Measurements from ENCODE around the gene TMEM209.
"Not testable (repeated sequence)": the region's sequence is repeated elsewhere in the genome, so short reads cannot be mapped to it uniquely, and the experiment has no call there.

The TMEM209 gene

GRCh38 chr7:130157700-130158099 is 47.5 kb downstream of the TMEM209 start:
- DNase-seq, result no peak

GRCh38 chr7:130156140-130156539 is 49.1 kb downstream of the TMEM209 start:
- DNase-seq, result no peak

DNA sequence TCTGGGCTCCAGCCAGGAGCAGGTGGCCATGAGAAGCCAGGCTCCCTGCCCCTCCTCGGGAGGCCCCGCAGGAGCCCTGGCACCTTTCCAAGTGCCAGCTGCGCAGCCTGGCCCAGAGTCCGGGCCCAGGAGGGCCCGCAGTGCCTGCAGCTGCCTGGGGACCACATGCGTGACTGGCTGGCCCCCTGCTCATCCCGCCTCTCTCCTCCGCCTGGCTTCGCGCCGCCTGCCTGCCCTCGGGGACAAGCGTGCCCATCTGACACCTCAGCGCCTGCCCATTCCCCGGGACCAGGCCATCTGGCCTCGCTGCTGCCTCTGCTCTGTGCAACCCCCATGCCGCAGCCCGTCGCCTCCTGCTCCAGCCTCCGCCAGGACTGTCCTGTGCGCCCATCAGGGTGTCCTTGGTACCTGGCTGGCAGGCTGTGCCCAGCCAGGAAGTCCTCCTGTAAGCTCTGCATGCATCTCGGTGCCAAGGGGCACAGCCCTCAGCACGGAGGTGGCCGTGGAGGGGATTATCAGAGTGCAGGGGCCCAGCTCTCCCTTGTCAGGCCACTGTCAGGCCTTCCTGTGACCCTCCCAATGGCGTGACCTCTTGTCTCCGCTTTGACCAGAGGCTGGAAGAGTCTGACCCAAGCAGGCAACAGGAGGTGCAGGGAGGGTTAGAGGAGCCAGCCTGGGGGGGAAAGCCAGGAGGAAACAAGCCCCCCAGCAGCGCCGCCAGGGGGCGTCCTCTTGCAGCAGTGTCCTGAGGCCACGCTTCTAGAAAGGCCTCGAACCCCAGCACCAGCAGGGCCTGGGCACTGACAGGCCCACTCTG is 50.5 kb downstream of the TMEM209 start:
- DNase-seq, result no peak

GRCh38 chr7:130154131-130154500 is 51.1 kb downstream of the TMEM209 start:
- DNase-seq, result no peak

- no peak for DNase-seq
Measured at GRCh38 chr7:130153211-130153908, 51.8 kb downstream of the TMEM209 start.

DNA sequence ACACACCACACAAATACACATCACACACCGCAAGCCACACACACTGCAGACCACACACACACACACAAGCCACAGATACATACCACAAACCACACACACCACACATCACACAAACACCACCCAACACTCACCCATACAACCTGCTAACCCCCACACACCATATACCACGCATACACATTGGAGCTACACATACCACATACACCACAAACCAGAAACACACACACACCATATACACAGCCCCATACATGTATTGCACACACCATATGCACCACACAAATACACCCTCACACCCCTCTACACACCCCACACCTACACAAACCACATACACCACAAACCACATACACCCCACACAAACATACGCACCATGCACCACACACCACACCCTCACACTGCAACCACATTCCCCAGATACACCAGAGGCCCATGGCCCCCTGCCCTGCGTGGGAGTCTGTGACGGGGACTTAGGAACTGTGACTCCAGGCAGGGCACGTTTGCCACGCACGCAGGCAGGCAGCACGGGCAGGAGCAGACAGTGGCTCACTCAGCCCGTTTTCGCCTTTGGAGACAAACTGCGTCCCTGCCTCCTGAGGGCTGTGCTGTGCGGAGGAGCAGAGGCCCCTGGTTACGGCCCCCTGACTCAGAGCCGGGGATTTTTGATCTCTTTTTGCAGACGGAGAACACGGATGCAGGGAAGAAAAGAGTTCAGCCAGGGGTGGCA is 52.6 kb downstream of the TMEM209 start:
- no peak for DNase-seq

GRCh38 chr7:130151591-130152492 is 53.4 kb downstream of the TMEM209 start:
- no peak for DNase-seq

DNA sequence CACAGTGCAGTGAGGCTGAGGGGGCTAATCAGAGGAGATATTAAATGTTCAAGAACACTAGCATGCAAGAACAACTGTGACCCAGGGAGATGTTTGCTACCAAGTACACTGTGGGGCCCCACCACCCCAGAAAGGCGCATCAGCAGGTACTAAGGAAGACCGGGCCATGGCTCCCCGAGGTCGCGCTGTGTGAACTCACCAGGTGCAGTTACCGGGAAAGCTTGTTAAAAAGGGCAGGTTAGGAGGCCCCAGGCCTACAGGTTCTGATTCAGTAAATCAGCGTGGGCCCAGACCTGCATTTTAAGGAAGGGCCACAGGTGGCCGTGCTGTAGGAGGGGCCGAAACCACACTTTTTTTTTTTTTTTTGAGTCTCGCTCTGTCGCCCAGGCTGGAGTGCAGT is 54.6 kb downstream of the TMEM209 start:
- DNase-seq, result no peak

- no peak for DNase-seq
Measured at GRCh38 chr7:130149281-130150139, 55.7 kb downstream of the TMEM209 start.

DNA sequence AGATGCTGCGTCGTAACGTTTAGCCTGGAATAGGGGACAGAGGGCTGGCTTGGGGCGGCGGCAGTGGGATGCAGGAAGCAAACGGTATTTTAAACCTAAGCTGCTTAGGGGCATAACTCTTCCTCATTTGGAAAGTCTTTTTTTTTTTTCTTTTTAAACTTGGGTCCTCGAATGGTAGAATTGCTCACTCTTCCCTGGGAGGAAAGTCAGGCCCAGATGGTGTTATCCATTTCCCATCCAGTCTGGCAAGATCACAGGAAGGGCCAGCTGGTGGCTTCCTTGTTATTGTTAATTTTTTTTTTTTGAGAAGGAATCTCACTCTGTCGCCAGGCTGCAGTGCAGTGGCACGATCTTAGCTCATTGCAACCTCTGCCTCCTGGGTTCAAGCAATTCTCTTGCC is 56.6 kb downstream of the TMEM209 start:
- no peak for DNase-seq

DNA sequence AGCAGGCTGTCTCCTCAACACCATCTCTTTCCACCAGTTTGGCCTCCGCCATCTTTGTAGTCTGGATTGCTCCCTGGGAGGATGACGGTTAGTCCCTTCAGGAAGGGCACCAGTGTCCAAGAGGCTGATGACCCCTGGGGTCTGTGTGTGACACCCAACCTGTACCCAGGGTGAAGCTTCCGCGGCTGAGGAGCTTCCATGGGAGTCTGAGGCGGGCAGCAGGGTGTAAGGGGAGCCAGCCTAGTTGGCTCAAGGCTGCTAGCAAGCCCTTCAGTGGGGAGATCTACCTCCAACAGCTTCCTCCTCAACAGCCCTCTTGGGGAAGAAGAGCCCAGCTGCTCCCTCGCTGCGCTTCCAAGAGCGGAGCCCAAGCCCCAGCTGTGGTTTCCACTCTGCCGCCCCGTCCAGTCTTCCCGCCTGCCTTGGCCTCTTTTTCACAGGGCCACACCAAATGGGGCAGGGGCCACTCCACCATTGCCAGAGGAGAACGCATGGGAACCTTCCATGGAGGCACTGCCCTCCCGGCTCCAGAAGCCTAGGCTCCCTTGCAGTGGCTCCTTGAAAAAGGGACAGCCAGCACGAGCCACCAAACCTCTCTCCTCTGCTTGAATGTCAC is 57.4 kb downstream of the TMEM209 start:
- no peak for DNase-seq

GRCh38 chr7:130146693-130147405 is 58.4 kb downstream of the TMEM209 start:
- DNase-seq, result no peak

DNA sequence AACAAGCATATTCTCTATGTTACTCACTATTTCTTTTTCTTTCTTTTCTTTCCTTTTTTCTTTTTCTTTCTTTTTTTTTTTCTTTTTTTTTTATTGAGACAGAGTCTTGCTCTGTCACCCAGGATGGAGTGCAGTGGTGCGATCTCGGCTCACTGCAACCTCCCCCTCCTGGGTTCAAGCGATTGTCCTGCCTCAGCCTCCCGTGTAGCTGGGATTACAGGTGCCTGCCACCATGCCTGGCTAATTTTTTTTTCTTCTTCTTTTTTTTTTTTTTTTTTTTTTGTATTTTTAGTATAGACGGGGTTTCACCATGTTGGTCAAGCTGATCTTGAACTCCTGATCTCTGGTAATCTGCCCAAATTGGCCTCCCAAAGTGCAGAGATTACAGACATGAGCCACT is 59.1 kb downstream of the TMEM209 start:
- not testable (repeated sequence) for DNase-seq

- no peak for DNase-seq
Measured at GRCh38 chr7:130145424-130146100, 59.6 kb downstream of the TMEM209 start.

DNA sequence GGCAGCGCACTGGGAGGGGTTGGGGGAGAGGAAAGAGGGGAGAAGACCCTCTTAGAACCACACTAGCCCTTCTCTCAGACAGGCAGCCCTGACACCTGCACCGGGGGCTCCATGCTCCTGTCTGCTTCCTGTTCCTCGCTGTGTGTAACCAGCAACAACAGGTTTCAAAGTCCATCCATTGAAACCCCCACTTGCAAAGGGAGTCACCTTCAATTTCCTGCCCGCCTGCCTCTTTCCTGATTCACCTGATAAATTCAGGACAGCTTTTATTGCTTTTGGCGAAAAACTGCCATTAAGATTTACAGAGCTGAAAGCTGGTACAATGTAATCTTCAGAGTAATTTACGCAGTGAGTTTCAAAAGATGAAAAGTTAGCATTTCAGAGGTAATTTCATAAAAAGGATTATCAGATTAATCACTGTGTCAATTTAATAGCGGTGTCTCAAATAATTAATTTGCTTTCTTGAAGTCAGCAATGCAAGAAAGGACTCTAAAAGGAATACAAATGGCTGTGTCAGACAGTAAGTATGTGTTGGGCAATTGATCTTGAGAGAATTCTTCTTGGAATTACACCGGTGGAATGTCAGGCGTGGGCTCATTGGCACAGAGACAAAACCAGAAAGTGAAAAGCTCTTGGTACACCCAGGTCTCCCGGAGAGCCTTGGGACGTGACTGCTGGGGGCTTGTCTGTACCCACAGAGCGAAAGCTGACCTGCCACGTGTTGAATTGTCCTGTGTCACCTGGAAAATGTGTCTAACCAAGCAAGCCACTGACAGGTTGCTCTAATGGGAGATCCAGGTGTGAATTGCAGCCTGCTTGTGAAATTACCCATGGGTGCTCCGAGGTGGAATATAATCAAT is 60.7 kb downstream of the TMEM209 start:
- DNase-seq, result no peak

DNA sequence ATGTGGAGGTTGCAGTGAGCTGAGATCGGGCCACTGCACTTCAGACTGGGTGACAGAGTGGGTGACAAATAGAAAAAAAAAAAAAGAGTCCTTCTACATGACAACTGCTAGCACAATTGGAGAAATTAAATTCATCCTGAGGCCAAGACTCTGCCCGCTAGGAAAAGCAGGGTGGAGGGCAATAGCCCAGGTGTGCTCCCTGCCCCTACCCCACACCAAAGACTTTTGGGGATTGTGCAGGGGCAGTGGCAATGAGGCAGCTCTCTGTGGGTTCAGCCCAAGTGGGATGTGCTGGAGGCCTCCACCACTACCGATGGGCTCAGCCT is 61.3 kb downstream of the TMEM209 start:
- DNase-seq, result no peak

DNA sequence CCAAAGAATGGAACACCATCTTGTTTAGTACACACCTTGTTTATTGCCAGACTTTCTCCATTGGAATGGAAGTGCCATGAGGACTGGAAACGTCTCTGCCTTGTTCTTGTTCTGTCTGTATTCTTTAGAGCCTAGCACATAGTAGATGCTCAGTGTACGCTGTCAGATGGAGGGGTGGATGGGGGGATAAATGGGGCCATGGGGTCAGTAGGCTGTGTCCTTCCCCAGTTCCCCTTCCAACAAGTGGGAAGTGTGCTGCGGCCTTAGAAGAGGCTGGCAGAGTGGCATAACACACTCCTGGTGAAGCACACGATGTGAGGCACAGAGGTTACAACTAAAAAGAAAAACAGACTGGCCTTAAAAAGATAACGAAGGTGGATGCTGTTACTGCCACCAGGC is 61.9 kb downstream of the TMEM209 start:
- no peak for DNase-seq

DNA sequence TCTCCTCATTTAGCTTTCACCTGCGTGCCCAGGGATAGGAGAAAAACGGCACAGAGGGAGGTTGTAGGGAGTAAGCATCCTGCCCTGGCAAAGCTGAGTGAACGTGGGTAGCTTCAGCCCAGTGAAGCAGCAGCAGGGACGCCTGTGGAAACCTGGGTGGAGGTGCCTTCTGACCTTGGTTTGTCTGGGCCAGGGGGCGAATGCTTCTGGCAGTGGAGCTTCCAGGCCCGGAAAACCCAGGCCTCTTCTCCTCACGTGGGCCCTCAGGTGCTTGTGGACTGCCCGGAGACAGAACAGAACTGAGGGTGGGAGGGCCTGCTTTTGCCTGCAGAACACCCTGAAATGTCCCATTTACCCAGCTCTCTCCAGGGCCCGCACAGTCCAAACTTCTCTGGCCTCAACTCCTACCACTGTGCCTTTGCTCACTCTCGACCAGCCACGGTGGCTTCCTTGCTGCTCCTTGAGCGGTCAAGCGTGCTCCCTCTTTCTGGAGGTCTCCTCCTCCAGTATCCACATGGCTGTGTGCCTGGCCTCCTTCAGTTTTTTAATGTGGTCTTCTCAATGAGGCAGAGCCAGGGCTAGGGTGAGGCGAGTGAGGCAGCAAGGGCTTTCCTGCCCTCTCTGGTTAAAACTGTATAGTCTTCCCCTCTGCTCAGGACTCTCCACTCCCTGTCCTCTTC is 62.4 kb downstream of the TMEM209 start:
- no peak for DNase-seq
